GM23338 (cell line): ENCODE results near the gene CAMTA1. TPM values are rescaled to one million over a fixed set of nuclear protein-coding genes. Genes with fewer than 3 reads are reported as not detected.

Source experiments
- ATAC-seq: fragments of 200-7000 bp; cut with Tn5 transposase; 3 replicates; pipeline ENCODE4 v1.9.1; 2020
- DNase-seq: peaks from one replicate; pipeline ENCODE4 v3.0.0-alpha.2; 2015; ENCODE audit warnings: low spot score
- H2AFZ ChIP-seq: fragments of 200-600 bp; sonication (generic); 2 replicates; pipeline ENCODE4 v1.8.0; 2016; ENCODE audit warnings: antibody characterized with exemption, mild to moderate bottlenecking, moderate library complexity
- H3F3A ChIP-seq: fragments of 200-600 bp; sonication (generic); replicated peaks from 2 replicates; pipeline ENCODE4 v1.8.0; 2017; ENCODE audit warnings: antibody characterized with exemption, mixed run types, low read depth
- H3K27ac ChIP-seq: fragments of 200-600 bp; sonication (generic); 2 replicates; pipeline ENCODE4 v1.6.1; 2016; ENCODE audit warnings: low read depth
- H3K27me3 ChIP-seq: fragments of 200-600 bp; sonication (generic); 2 replicates; pipeline ENCODE4 v1.8.0; 2016; ENCODE audit warnings: mild to moderate bottlenecking, mixed run types, moderate library complexity; ENCODE audit not compliant: insufficient read depth
- H3K36me3 ChIP-seq: fragments of 200-600 bp; sonication (generic); 2 replicates; pipeline ENCODE4 v1.8.0; 2016; ENCODE audit warnings: mild to moderate bottlenecking; ENCODE audit not compliant: insufficient read depth
- H3K4me1 ChIP-seq: fragments of 200-600 bp; sonication (generic); 2 replicates; pipeline ENCODE4 v1.8.0; 2016; ENCODE audit warnings: mild to moderate bottlenecking, moderate library complexity; ENCODE audit not compliant: insufficient read depth
- H3K4me2 ChIP-seq: fragments of 200-600 bp; sonication (generic); 2 replicates; pipeline ENCODE4 v1.7.1; 2017; ENCODE audit warnings: mixed run types
- H3K4me3 ChIP-seq: fragments of 200-600 bp; sonication (generic); 2 replicates; pipeline ENCODE4 v1.6.1; 2016; ENCODE audit warnings: mixed run types
- H3K79me2 ChIP-seq: fragments of 200-600 bp; sonication (generic); replicated peaks from 2 replicates; pipeline ENCODE4 v1.8.0; 2017; ENCODE audit warnings: mild to moderate bottlenecking; ENCODE audit not compliant: insufficient read depth
- H3K9me2 ChIP-seq: fragments of 200-600 bp; sonication (generic); 2 replicates; pipeline ENCODE4 v1.8.0; 2017; ENCODE audit not compliant: insufficient read depth
- H4K20me1 ChIP-seq: fragments of 200-600 bp; sonication (generic); replicated peaks from 2 replicates; pipeline ENCODE4 v1.8.0; 2017; ENCODE audit warnings: mild to moderate bottlenecking; ENCODE audit not compliant: insufficient read depth
- H3K27ac Mint-ChIP-seq: 2 replicates; pipeline ENCODE4 v1.8.0; 2020; ENCODE audit warnings: inconsistent platforms, mild to moderate bottlenecking, moderate library complexity, mixed read lengths
- H3K27me3 Mint-ChIP-seq: 3 replicates; pipeline ENCODE4 v1.8.0; 2022; ENCODE audit warnings: low read depth, mild to moderate bottlenecking, moderate library complexity, mixed read lengths, inconsistent platforms; ENCODE audit not compliant: insufficient read depth, poor library complexity
- H3K36me3 Mint-ChIP-seq: 3 replicates; pipeline ENCODE4 v1.8.0; 2021; ENCODE audit warnings: low read depth, mild to moderate bottlenecking, inconsistent platforms, moderate library complexity, mixed read lengths
- H3K4me1 Mint-ChIP-seq: 3 replicates; pipeline ENCODE4 v1.8.0; 2020; ENCODE audit warnings: mild to moderate bottlenecking, inconsistent platforms, mixed read lengths
- H3K4me3 Mint-ChIP-seq: 3 replicates; pipeline ENCODE4 v1.8.0; 2021; ENCODE audit warnings: moderate library complexity, mild to moderate bottlenecking, inconsistent platforms, mixed read lengths
- H3K9me3 Mint-ChIP-seq: 3 replicates; pipeline ENCODE4 v1.8.0; 2020; ENCODE audit warnings: moderate library complexity, mild to moderate bottlenecking, inconsistent platforms, mixed read lengths
- CREB1 ChIP-seq: fragments of 250-450 bp; sonication (Bioruptor Pico); IDR thresholded peaks from 2 replicates; pipeline ENCODE4 v1.5.0; 2020; ENCODE audit warnings: low read depth, mild to moderate bottlenecking, moderate library complexity
- CTCF ChIP-seq, 2 experiments: fragments of 200-600 bp in 1 of 2; sonication (generic) in 1 of 2; conservative IDR thresholded peaks; 2 replicates each; pipeline versions ENCODE4 v1.5.1 to v1.6.1; 2016 to 2017; ENCODE audit warnings: antibody characterized with exemption in 2 of 2, low read depth in 2 of 2, mild to moderate bottlenecking in 2 of 2, moderate library complexity in 1 of 2
- ETS1 ChIP-seq: IDR thresholded peaks from 2 replicates; pipeline ENCODE4 v1.6.1; 2016; ENCODE audit warnings: antibody characterized with exemption
- EZH2 ChIP-seq: fragments of 200-600 bp; sonication (generic); IDR thresholded peaks from one replicate; pipeline ENCODE4 v1.8.0; 2017; ENCODE audit warnings: antibody characterized with exemption, mild to moderate bottlenecking, low read depth; ENCODE audit not compliant: unreplicated experiment
- EZH2phosphoT487 ChIP-seq: fragments of 200-600 bp; sonication (generic); IDR thresholded peaks from one replicate; pipeline ENCODE4 v1.8.1; 2018; ENCODE audit warnings: antibody characterized with exemption; ENCODE audit not compliant: unreplicated experiment
- JUNB ChIP-seq: IDR thresholded peaks from one replicate; pipeline ENCODE4 v1.6.1; 2016; ENCODE audit warnings: antibody characterized with exemption; ENCODE audit not compliant: unreplicated experiment
- NANOG ChIP-seq: IDR thresholded peaks from 2 replicates; pipeline ENCODE4 v1.6.1; 2016; ENCODE audit warnings: antibody characterized with exemption, borderline replicate concordance
- POLR2AphosphoS5 ChIP-seq: IDR thresholded peaks from 2 replicates; pipeline ENCODE4 v1.6.1; 2016; ENCODE audit warnings: antibody characterized with exemption, low read depth
- REST ChIP-seq: IDR thresholded peaks from one replicate; pipeline ENCODE4 v1.6.1; 2018; ENCODE audit warnings: antibody characterized with exemption; ENCODE audit not compliant: unreplicated experiment
- STAT1 ChIP-seq: IDR thresholded peaks from one replicate; pipeline ENCODE4 v1.6.1; 2016; ENCODE audit warnings: antibody characterized with exemption; ENCODE audit not compliant: unreplicated experiment
- ZNF114 ChIP-seq: fragments of 250-450 bp; sonication (Bioruptor Pico); IDR thresholded peaks from 2 replicates; pipeline ENCODE4 v1.5.0; 2020; ENCODE audit warnings: mild to moderate bottlenecking, moderate library complexity
- ZNF331 ChIP-seq: fragments of 250-450 bp; sonication (Bioruptor Pico); IDR thresholded peaks from 2 replicates; pipeline ENCODE4 v1.5.0; 2020; ENCODE audit warnings: low read depth, mild to moderate bottlenecking, moderate library complexity
- ZNF462 ChIP-seq: fragments of 250-450 bp; sonication (Bioruptor Pico); IDR thresholded peaks from 2 replicates; pipeline ENCODE4 v1.5.0; 2020; ENCODE audit warnings: mild to moderate bottlenecking, moderate library complexity
- polyA plus RNA-seq: library from polyadenylated mRNA; unstranded; fragments of >200 nt; fragmentation: Nextera tagmentation; extraction: Ambion mirVana; gene quantifications from 2 replicates; pipeline ENCODE4 v1.2.1, GENCODE V29; 2016
- total RNA-seq: library from RNA; depleted of rRNA; stranded (reverse); fragments of >200 nt; shearing (Covaris generic); gene quantifications from 2 replicates; pipeline ENCODE4 v1.2.3, GENCODE V29; 2014

CAMTA1 gene
- total and polyA plus RNA-seq, 2 experiments from 2014 or later = 115 to 519 TPM

GRCh38 chr1:7022058-7022457 lies 236.8 kb downstream of the CAMTA1 start:
- Mint-ChIP-seq H3K36me3 (no peaks in the 10 kb centered on the region), H3K27me3 (no peaks in the 10 kb centered on the region), H3K4me3 (no peak overlapping the region), H3K4me1 (peaks cover 15% of the 10 kb centered on the region), H3K27ac (no peak overlapping the region), H3K9me3 (no peaks in the 10 kb centered on the region; the same call in 2 of the 3 replicates)
- Histone ChIP-seq H4K20me1 (no peaks in the 10 kb centered on the region), H3K4me1 (peaks cover 15% of the 10 kb centered on the region), H3K4me2 (peak overlapping the region; percentile 60), H2AFZ (no peak overlapping the region), H3K4me3 (no peak overlapping the region), H3K9me2 (no peaks in the 10 kb centered on the region), H3K36me3 (no peaks in the 10 kb centered on the region), H3K79me2 (no peaks in the 10 kb centered on the region), H3K27ac (no peak overlapping the region), H3F3A (no peaks in the 10 kb centered on the region), H3K27me3 (no peaks in the 10 kb centered on the region)
- DNase-seq = peak; percentile 50
- peak; percentile 72 for ATAC-seq
- TF ChIP-seq POLR2AphosphoS5 (no peak), NANOG (no peak), ETS1 (no peak), STAT1 (no peak), ZNF331 (CRISPR knock-in tag) (no peak), CTCF (conservative IDR thresholded peaks at IDR 0.05; ENCODE audit: low read depth in 2 of 2) (no peak), JUNB (no peak), ZNF462 (CRISPR knock-in tag) (no peak), EZH2phosphoT487 (no peak), CREB1 (CRISPR knock-in tag) (no peak), ZNF114 (CRISPR knock-in tag) (no peak), EZH2 (no peak), REST (no peak)
